SKM-1 treated with dmso at 0.1 percent for 144 hours (cell line): ENCODE results near the gene ZNF77.
"Not testable (repeated sequence)": the region's sequence is repeated elsewhere in the genome, so short reads cannot be mapped to it uniquely, and the experiment has no call there.

Experiments
- DNase-seq: peaks from one replicate; lab custom pipeline; 2025; ENCODE audit not compliant: unreplicated experiment; lab: John Stamatoyannopoulos, UW

The ZNF77 gene

DNA sequence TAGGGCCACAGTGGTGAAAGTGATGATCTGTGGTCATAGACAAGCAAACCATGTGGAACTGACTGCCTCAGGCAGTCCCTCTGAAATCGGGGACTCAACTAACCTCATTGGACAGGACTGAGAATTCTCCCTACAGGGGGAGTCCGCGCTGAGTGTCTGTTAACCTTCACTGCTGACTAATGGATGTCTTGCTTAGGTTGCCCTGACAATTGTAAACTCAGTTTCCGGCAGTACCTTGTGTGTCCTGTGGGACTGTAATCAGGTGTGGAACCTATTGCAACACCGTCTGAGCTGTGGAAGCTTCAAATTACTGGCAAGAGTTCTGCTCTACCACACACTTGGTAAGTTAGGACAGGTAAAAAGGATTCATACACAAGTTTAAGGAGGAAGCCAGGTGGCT, 21.8 kb downstream of the ZNF77 start:
- no peak for DNase-seq

DNA sequence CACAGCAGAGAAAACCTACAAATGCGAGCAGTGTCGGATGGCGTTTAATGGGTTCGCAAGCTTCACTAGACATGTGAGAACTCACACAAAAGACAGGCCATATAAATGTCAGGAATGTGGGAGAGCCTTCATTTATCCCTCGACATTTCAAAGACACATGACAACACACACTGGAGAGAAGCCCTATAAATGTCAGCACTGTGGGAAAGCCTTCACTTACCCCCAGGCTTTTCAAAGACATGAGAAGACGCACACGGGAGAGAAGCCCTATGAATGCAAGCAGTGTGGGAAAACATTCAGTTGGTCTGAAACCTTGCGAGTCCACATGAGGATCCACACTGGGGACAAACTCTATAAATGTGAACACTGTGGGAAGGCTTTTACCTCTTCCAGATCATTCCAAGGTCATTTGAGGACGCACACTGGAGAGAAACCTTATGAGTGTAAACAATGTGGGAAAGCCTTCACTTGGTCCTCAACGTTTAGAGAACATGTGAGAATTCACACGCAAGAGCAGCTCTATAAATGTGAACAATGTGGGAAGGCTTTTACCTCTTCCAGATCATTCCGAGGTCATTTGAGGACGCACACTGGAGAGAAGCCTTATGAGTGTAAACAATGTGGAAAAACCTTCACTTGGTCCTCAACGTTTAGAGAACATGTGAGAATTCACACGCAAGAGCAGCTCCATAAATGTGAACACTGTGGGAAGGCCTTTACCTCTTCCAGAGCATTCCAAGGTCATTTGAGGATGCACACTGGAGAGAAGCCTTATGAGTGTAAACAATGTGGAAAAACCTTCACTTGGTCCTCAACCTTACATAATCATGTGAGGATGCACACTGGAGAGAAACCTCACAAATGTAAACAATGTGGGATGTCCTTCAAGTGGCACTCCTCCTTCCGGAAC, 27.2 kb downstream of the ZNF77 start:
- no peak for DNase-seq

DNA sequence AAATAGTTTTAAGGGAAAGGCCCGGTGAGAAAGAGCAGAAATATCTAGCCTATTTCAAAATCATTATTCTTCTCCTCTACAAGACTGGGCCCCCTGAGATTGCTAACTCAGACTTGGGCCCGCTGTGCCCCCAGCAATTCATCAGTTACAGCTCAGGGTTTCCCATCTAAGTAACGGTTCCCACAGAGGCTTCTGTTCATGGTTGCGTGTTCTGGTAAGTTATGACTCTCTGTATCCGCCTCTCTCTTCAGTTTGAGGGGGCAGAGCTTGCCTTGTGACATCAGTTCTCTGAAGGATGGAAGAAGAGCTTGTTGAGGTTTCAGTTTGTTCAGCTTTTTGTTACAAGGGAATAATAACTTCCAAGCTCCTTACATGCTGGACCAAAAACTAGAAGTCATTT, 32.5 kb downstream of the ZNF77 start:
- DNase-seq, result no peak

DNA sequence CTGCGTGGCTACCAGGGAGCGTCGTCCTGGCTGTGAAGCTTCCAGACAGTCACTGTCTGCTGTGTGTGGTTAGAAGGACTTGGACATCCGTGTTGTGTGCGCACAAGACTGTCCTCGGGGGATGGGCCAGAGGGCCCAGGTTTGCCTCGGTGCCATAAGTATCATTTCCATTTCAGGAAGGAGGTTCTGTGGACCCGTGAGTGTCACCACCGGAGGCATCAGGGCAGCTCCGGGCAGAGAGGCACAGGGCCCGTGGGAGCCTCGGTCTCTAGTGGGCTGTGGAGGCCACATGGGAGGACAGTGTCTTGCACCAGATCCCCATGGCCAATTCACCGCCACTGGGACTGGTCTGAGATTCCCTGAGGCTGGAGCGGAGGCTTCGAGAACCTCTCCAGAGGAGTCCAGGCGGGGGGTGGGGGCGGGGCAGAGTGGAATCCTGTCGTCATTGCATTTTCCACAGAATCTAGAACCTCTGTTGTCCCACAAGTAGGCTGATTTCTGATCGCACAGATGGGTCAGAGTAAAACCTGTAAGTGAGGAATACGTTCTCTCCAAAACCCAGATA, 38.1 kb downstream of the ZNF77 start:
- no peak for DNase-seq

DNA sequence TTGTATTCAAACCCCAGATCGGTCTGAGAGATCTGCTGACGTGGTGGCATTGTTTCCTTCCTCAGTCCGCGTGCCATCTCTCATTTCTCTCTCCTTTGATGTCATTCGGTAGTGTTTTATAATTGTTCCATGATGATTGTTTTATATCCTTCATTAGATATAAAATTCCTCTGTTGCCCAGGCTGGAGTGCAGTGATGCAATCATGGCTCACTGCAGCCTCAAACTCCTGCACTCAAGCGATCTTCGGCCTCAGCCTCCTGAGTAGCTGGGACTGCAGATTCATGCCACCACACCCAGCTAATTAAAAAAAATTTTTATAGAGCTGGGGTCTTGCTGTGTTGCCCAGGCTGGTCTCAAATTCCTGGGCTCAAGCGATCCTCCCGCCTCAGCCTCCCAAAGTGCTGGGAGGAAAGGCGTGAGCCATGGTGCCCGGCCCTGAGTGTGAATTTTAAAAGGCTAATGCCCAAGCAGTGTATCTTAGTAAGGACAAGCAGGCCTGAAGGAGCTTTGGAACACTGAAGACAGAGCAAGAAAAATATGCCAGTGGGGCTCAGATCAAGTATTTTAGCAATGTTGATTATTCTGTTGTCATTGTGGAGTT, 38.8 kb downstream of the ZNF77 start:
- DNase-seq, result no peak

DNA sequence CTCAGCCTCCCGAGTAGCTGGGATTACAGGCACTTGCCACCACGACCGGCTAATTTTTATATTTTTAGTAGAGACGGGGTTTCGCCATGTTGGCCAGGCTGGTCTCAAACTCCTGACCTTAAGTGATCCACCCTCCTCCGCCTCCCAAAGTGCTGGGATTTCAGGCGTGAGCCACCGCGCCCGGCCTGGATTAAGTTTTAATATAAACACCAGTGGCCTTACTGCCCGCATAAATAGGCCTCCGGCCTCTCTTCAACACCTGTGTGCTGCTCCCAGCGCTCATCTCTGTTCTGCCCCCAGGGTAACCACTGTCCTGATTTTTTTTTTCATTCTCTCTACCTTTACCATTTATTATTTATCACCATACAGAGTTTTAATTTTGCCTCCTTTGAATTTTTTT, 41.4 kb downstream of the ZNF77 start:
- DNase-seq, result not testable (repeated sequence)

DNA sequence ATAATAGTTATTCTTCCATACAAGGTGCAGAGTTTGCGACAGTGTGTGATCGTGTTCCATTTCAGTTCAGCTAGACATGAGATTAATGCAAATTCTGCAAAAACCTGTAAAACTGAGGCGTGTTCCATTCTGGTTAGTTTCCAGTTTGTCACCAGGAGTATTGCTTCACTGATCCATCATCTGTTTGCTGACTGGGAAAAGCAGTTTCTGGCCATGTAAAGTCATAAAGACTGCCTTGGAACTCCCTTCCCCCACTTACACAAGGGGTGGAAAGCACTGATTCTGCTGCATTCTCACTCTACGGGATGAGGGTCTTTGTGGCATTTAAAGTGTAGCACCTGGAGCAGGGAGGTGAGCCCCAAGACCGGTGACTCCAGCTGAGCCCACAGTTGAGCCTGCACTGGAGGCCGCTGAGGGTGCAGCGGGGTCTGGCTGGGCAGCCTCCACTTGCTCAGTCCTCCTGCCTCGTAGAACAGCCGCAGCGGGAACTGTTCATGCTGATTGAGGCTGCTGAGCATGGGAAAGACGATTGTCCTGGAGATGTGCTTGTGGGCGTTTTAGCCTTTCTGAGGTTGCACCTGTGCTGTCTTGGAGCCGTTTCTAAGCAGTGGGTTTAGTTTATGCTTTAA, 42.1 kb downstream of the ZNF77 start:
- DNase-seq, result no peak

DNA sequence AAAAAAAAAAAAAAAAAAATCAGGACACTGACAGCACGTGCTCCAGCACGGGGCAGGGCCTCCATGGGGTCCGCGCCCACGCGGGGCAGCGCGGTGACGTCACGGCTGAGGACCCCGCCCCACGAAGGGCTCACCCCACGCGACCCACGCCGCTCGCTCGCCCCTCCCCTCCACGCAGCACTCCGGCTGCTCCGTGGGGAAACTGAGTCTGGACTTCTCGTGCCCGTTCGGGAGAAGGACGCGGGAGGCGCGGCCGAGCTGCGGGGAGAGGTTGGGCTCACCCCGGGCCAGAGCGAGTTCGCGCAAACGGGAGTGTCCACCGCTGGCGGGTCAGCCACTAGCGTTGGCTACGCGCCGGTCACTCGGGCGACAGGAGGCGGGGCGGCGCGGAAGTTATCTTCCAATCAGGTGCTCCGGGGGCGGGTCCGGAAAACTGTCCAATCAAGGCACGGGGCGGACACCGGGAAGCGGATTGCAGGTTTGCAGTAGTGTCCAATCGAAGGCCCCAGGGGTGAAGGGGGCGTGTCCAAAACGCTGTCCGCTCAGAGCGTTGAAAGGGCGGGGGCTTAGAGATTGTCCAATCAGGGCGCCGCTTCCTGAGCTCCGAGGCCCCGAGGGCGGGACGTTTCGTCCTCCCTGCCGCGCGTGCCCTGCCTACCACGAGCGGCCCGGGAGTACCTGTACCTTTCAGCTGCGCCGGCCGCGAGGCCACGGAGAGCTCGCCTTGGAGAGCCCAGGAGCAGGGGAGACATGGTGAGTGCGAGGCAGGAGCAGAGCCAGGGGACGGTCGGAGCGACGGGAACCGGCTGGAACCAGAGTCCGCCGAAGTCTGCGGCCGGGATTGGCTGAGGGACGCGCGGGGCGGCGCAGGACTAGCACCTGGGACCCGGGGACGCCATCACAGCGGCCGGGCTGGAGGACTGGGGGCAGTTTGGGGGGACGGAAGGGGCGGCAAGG, 44.2 kb downstream of the ZNF77 start, which contains the start of gene ZNF57:
Gene ZNF57 (plus strand): TSS at position 633 of the 957 bp plus-strand sequence. CDS start 118 bp downstream, at position 751.
- peak; percentile 99 for DNase-seq

DNA sequence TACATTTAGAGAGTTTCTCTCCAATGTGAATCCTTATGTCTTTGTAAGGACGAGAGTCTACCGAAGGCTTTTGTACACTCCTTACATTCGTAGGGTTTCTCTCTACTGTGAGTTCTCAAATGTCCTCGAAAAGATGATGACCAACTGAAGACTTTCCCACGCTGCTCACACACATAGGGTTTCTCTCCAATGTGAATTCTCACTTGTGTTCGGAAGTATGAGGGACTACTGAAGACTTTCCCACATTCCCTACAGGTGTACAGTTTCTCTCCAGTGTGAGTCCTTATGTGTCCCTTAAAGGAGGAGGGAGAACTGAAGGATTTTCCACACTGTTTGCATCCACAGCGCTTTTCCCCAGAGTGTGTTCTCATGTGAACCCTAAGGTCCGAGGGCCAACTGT, 48.1 kb downstream of the ZNF77 start:
- DNase-seq, result no peak

DNA sequence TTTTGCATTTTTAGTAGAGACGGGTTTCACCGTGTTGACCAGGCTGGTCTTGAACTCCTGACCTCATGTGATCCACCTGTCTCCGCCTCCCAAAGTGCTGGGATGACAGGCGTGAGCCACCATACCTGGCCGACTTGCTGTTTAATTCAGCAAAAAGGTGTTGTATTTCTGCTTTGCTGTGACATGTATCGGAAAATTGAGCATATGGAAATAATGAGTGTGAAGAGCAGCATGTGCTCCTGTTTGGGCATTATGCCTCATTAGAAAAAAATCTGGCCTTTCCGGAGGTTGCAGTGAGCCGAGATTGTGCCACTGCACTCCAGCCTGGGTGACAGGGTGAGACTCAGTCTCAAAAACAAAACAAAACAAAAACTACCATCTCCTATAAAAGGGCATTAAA, 54.2 kb downstream of the ZNF77 start:
- DNase-seq, result not testable (repeated sequence)

DNA sequence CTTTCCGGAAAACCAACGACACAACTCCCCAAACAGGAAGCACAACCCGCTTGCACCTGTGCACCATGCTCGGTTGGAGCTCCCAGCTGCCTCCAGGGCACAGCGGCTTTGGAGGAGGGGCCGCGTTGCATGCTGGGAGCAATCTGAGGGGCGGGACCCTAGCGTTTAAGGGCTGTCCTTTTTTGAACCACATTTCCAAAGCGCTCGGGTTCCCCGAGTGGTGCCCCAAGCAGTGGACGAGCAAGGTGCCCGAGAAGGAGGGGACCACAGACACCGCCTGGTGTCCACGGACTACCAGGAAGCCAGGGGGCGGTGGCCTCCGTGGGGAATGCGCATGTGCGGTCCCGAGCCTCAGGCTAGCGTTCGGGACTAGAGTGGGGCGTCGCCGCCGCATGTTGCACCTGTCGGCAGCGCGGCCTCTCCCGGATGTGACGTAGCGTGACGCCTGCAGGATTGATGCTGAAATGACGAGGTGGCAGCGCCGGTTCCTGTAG, 56.0 kb downstream of the ZNF77 start:
- DNase-seq, result peak; percentile 66

DNA sequence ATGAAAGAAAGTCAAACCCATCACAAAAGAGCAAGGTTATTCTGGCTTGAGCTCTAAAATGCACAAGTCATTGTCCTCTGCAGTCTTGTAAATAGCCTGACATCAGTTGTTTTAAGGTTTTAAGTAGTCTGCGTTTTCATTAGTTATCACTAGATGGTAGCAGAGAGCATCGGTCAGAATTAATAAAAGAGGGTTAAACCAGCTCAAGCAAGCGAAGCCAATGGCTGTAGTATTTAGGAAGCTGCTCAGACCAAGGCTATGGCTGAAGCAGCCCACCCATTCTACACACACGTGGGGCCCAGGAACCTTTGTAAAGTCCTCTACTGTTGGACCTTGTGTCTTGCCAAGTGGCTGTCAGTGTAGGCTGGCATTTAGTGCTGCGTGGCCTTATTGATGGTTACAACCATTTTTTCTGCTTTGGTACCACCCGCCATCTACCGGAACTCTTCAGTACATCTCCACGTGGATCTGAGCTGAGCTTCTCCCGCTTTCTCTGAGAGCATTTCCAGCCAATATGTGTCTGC, 57.3 kb downstream of the ZNF77 start:
- peak; percentile 74 for DNase-seq

DNA sequence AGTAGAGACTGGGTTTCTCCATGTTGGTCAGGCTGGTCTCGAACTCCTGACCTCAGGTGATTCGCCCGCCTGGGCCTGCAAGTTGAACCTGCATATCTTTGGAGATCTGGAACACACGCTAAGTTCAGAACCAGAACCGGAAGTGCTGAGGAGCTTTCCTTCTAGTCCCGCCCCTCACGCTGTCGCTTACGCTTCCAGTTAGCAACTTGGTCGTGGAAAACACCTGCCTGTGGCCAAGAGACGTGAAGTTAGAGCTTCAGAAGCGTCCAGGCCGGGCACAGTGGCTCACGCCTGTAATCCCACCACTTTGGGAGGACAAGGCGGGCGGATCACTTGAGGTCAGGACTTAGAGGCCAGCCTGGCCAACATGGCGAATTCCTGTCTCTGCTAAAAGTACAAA, 59.0 kb downstream of the ZNF77 start:
- DNase-seq, result no peak

DNA sequence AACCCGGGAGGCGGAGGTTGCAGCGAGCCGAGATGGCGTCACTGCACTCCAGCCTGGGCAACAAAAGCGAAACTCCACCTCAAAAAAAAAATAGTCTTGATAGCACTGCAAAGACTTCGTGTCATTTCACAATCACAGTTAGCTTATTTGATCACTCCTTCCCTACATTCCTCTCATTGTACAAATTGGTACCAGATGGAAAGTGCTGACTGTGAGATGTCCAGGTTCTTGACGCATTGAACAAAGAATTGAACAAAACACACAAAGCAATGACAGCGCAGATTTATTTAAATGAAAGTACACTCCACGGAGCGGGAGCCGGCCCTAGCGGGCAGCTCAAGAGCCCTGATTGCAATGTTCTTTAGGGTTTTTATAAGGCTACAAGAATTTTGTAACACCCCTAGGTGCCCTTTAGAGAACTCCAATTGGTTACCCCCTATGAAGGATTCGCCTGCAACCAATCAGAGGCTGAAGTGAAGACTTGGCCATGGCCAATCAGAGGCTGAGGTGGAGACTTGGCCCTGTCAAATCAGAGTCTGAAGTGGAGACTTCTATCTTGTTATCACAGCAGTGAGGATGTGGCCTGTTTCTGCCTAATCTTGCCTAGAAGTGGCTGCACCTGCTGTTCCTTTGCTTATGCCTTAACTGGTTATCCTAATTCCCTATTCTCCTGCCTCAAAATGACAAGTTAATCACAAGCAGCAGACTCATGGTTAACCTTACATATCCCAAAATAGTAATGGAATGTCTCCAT, 60.9 kb downstream of the ZNF77 start:
- no peak for DNase-seq
